NB4 (cell line): ENCODE results near the gene PAX3.

Source experiments
- DNase-seq: peaks from one replicate; pipeline ENCODE4 v3.0.0; 2010; ENCODE audit warnings: low read depth
- H3K4me3 ChIP-seq: one replicate; pipeline ENCODE4 v1.5.1; 2011; ENCODE audit warnings: mild to moderate bottlenecking, low read depth, low read length, moderate library complexity
- CTCF ChIP-seq: IDR thresholded peaks from one replicate; pipeline ENCODE4 v1.5.1; 2012; ENCODE audit warnings: low read depth, low read length
- MAX ChIP-seq: IDR thresholded peaks from 2 replicates; pipeline ENCODE4 v1.6.1; 2011; ENCODE audit warnings: low read depth, low read length
- MYC ChIP-seq: IDR thresholded peaks from 2 replicates; pipeline ENCODE4 v1.6.1; 2011; ENCODE audit warnings: low read depth, low read length
- POLR2A ChIP-seq: IDR thresholded peaks from 2 replicates; pipeline ENCODE4 v1.6.1; 2011; ENCODE audit warnings: mild to moderate bottlenecking; ENCODE audit not compliant: insufficient read length; ENCODE audit errors: extremely low read depth

The PAX3 gene

DNA sequence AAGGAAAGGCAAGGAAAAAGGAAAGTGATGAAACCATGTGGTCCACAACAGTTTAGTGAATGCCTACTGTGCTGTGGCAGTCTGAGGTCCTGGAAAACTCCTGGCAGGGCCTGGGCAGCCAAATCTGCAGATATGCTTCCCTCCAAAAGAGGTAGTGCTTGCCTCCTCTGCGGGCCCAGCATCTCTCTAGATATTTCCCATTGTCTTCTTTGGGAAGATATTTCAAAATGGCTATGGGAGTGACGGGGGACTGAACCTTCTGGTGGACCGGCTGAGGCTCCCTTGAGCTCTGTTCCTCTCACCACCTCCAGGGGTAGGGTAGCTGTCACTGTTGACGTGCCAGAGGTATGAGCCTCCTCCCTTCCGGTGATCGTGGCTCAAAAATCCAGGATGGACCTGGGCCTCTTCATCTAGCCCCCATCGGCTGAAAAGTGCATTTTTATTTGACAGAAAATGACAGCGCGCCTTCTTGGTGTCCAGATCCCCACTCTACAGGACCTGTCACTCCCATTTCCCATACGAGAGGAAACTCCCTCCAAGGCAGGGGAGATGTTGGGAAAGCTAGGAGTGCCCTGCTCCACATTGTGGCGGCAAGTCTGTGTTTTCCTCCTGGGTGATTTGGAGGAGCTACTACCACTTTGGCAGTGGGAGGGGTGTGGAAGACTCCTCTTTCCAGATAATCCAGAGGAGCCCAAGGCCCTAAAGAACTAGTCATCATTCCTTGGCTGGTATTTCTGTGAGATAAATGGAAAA is 9.4 kb upstream of the PAX3 start:
- DNase-seq, result no peak
- no peak overlapping the region for H3K4me3 ChIP-seq
- TF ChIP-seq MYC (no peak), MAX (no peak), CTCF (no peak), POLR2A (no peak)

DNA sequence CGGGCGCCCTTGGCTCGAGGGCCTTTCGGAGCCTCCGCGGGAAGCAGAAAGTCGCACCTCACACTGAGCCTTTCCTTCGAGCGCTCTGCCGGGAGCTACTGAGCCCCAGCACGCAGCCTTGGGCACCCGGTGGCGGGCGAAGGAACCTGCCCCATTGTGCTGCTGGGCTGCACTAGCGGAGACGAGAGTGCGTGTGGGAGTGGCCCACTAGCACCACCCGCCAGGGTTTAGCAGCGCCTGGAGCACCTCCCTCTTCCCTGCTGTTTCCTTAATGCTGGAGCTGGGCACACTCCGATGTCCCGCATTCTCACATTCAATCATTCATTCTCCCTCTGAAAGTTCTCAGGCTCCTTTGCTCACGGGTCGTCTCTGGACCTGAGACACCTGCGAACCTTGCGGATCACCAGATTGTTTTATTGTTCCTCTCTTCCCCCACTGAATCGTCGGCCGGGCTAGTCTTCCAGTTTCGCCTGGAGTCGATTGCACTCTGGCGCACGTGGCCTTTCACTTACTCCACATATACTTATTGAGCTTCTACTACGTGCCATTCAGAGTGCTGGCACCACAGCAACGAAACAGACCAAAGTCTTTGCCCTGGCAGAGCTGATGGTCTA is 8.5 kb upstream of the PAX3 start:
- no peak overlapping the region for H3K4me3 ChIP-seq
- DNase-seq, result peak; percentile 68
- TF ChIP-seq MAX (no peak), MYC (no peak), CTCF (no peak), POLR2A (no peak)

DNA sequence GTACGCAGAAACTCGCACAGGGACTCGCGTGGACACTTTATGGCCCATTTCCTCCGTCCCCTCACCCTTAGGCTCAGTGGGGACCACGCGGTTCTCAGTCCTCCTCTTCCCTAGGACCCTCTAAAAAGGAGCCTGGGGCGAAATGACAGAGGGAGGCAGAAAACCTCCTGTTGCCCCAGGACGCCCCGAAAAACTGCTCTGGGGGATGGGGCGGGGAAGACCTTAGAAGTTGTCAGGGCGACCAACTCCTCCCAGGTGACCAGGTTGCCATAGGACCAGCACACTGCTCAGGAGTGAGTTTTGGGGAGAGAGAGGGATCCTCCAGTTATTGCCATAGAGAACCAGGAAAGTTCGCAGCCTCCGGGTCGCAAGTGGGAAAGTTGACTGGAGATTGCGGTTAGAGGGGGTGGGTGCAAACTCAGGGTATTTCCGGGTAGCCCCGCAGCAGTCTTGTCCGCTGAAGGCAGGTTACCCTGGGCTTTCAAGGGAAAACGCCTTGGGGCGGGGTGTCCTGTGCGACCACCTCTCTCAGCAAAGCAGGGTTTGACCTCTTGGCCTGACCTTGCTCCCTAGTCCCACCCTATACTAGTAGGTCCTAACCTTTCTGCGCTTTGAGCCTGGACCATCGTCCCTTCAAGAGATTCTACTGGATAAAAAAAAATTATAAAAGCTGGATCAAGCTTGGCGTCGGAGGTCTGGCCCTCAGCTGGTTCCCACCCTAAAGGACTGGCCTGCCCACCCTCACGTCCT is 7.8 kb upstream of the PAX3 start:
- no peak for TF ChIP-seq MYC
- TF ChIP-seq MAX, result no peak
- no peak for TF ChIP-seq CTCF
- TF ChIP-seq POLR2A, result no peak
- DNase-seq, result no peak
- peak overlapping the region; percentile 27 for H3K4me3 ChIP-seq

- DNase-seq, result peak; percentile 77
- no peak for TF ChIP-seq CTCF
- 0 out of 2 replicates have a peak, but pooled peaks have one; percentile 10 for TF ChIP-seq MAX
- TF ChIP-seq MYC, result peak; percentile 36; the same call in 1 of the 2 replicates
- H3K4me3 ChIP-seq, result peak overlapping the region; percentile 69
Observed at GRCh38 chr2:222305516-222306392, 7.0 kb upstream of the PAX3 start.

GRCh38 chr2:222304737-222305515 is 6.1 kb upstream of the PAX3 start:
- peak overlapping the region; percentile 69 for H3K4me3 ChIP-seq
- peak; percentile 86 for DNase-seq

More at GRCh38 chr2:222304737-222305515, 6.1 kb upstream of the PAX3 start:
- peak; percentile 39 for TF ChIP-seq POLR2A
- no peak for TF ChIP-seq CTCF
- 0 out of 2 replicates have a peak, but pooled peaks have one; percentile 12 for TF ChIP-seq MAX
